ENCODE data around the gene SLC9A3. TPM values are rescaled to one million over a fixed set of nuclear protein-coding genes. Genes with fewer than 3 reads are reported as not detected.
"Not testable (repeated sequence)": the region's sequence is repeated elsewhere in the genome, so short reads cannot be mapped to it uniquely, and the experiment has no call there.

SLC9A3 gene
- total RNA-seq, 1 experiment from 2014 or later: 2.5 TPM

DNA sequence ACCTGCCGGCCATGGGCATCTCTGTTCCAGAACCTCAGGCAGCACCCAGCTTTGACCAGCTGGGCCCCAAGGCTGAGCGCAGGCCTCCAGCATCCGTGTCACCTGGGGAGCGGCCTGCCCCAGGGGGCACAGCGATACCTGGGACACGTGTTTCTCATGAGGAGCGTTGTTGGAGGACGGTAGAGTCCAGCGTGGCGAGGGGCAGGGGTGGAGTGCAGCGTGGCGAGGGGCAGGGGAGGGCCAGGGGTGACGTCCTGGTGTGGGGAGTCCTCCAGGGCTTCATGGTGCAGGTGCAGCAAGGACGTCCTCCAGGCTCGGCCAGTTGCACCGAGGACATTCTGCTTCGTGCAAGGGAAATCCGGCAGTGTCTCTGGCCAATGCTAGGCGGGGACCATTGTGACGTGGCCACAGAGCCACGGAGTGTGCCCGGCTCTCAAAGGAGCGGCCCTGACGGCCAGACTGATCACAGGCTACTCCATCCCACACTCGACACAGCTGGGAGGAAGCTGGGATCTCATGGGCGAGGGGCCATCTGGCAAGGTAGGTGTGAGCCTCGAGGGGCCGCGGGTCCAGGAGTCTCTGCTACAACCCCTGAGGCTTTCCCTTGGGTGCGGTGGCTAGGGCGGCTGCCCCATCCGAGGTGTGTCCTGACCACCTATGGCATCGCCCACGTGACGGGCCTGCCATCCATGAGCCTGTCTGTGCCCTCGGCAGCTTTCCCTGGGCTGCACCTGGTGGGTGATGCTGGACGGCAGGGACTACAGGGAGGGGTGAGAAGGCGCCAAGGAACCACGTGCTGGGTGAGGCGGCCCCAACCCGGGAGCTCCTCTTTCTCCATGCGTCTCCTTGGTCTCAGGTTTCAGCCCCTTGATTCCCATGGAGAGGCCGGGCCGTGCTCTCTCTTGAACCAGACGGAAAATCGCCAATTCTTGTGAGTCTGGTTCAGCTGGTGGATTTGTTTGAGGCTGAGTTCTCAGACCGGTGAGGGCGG is 33.8 kb downstream of the SLC9A3 start:
- H3K4me1 ChIP-seq: peaks cover 3% of the 10 kb centered on the region; the same call in 1 of the 2 replicates
- no peak for DNase-seq
- H3K27me3 ChIP-seq: peaks cover 3% of the 10 kb centered on the region; the same call in 1 of the 2 replicates
- no peaks in the 10 kb centered on the region for H3K36me3 ChIP-seq
- no peaks in the 10 kb centered on the region for H3K9me3 ChIP-seq (replicated peaks)
- no peak overlapping the region for H3K4me3 ChIP-seq
- H3K27ac ChIP-seq: no peak overlapping the region

DNA sequence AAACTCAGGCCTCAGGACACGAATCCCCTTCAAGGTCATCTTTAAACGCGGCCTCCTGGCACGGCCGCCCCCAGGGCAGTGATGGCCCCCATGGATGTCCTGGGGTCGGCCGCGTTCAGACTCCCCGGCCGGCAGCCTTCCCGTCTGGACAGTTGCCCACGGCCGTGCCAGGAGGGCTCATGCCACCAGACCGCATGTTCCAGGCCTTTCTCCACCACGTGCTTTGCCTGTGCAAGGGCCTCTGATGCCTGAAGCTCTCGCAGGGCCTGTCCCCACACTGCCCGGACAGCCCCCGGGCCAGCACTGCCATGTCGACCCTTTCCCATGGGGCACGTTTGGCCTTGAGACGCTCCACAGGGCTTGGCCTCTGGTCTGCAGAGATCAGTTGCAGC is 34.6 kb downstream of the SLC9A3 start:
- DNase-seq: no peak
- Histone ChIP-seq H3K4me3 (no peak overlapping the region), H3K4me1 (peaks cover 9% of the 10 kb centered on the region; the same call in 1 of the 2 replicates), H3K27ac (no peak overlapping the region; the same call in 1 of the 2 replicates), H3K36me3 (no peaks in the 10 kb centered on the region), H3K27me3 (peaks cover 3% of the 10 kb centered on the region; the same call in 1 of the 2 replicates), H3K9me3 (replicated peaks) (no peaks in the 10 kb centered on the region)

DNA sequence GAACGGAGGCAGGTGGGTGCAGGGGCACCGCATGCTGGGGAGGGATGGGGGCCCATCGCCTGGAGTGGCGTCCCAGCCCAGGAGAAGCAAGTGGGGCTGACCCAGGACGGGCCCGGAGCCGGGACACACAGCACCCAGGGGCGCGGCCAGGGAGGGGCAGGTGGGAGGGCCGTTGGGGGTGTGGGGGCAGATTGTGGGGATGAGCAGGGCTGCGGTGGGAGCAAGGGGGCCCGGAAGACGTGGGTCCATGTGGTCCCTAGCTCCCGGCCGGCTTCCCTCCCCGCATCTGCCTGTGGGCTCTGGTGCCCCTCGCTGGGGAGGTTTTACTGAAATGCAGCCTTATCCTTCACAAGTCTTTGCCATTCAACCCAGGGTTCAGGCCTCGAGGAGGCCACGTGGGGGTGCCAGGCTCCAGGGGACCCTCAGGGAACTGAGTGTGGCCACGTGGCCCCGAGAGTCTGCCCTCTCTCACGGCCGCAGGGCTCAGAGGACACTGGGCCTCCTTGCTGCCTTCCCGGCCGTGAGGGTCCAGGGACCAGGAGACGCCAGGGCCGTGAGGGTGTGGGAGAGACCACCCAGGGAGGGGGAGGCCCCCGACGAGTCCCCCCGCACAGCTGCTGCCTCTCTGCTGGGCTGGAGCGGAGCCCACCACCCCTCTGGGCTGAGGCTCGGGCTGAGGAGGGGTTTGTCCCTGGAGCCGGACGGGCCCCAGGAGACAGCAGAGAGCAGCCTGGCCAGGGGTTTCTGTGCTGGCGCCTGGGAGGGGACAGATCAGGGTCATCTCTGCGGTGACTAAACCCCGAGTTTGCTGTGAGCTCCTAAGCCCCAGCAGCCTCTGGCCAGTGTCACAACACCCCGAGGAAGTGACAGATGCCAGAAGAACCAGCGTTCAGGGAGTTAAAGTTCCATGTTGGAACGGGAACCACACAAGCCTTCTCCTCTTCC is 35.2 kb downstream of the SLC9A3 start:
- no peaks in the 10 kb centered on the region for H3K36me3 ChIP-seq
- peak; percentile 47 to 60 for DNase-seq
- H3K27me3 ChIP-seq: peaks cover 3% of the 10 kb centered on the region; the same call in 1 of the 2 replicates
- H3K4me1 ChIP-seq: peaks cover 11% of the 10 kb centered on the region; the same call in 1 of the 2 replicates
- no peak overlapping the region for H3K4me3 ChIP-seq
- no peaks in the 10 kb centered on the region for H3K9me3 ChIP-seq (replicated peaks)
- H3K27ac ChIP-seq: no peak overlapping the region; the same call in 1 of the 2 replicates

DNA sequence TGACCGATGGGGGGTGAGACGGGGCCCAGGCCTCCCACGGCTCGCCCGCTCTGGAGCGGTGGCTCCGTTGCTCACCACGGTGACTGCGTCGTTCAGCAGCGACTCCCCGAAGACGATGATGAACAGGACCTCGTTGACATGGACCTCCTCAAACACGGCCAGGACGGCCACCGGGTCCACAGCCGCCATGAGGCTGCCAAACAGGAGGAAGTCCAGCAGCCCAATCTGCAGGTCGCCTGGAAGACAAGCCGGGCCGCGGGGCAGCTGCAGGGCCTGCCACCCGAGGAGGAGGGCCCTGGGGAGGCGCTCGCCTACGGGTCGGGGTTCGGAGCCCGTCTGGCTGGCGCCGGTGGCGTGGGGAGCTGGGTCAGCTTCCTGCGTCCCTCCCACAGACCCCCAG is 36.0 kb downstream of the SLC9A3 start:
- no peaks in the 10 kb centered on the region for H3K9me3 ChIP-seq (replicated peaks)
- H3K4me1 ChIP-seq: peaks cover 11% of the 10 kb centered on the region; the same call in 1 of the 2 replicates
- no peak for DNase-seq
- no peak overlapping the region for H3K27ac ChIP-seq
- no peak overlapping the region for H3K4me3 ChIP-seq
- H3K36me3 ChIP-seq: no peaks in the 10 kb centered on the region
- H3K27me3 ChIP-seq: no peaks in the 10 kb centered on the region; the same call in 1 of the 2 replicates

DNA sequence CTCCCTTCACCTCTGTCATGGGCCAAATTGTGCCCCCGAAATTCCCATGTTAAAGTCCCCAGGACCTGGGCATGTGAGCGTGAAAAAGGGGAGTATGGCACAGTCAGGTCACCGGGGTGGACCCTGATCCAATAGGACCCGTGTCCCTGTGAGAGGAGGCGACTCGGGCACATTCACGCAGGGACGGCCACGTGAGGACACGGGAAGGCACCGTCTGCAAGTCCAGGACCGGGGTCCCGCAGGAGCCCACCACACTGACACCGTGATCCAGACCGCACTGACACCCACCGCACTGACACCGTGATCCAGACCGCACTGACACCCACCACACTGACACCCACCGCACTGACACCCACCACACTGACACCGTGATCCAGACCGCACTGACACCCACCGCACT is 37.7 kb downstream of the SLC9A3 start:
- H3K4me1 ChIP-seq: peaks cover 11% of the 10 kb centered on the region; the same call in 1 of the 2 replicates
- not testable (repeated sequence) for H3K36me3 ChIP-seq; DNase-seq; H3K27ac ChIP-seq; H3K4me3 ChIP-seq; H3K9me3 ChIP-seq (replicated peaks); H3K27me3 ChIP-seq

DNA sequence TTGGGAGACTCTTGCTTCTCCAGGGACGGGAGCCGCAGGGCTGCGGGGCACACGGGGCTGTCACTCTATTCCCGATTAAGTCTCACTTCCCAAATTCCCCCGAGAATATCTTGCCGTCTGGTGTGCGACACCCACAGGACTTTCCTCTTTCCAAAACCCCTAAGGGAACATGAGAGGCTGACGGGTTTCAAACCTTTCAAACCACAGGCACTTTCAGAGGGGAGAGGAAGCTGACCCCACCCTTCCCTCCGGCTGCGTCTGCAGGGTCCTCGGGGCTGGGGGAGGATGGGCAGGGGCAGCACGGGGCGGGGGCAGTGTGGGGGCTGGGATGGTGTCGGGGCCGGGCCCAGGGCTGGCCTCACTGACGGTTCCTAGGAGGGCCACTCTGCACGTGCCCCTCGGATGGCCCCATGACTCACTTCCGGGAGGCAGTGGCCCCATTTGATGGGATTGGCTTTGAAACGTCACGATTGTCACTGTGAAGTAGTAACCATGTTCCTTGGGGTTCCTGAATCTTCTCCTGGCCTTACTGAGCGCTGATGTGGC is 38.2 kb downstream of the SLC9A3 start:
- Histone ChIP-seq H3K27ac (peak overlapping the region; percentile 70), H3K4me1 (peaks cover 11% of the 10 kb centered on the region; the same call in 1 of the 2 replicates), H3K36me3 (no peaks in the 10 kb centered on the region), H3K27me3 (no peaks in the 10 kb centered on the region), H3K9me3 (replicated peaks) (no peaks in the 10 kb centered on the region), H3K4me3 (no peak overlapping the region)
- DNase-seq: peak in 1 of 2 experiments; percentile 64

DNA sequence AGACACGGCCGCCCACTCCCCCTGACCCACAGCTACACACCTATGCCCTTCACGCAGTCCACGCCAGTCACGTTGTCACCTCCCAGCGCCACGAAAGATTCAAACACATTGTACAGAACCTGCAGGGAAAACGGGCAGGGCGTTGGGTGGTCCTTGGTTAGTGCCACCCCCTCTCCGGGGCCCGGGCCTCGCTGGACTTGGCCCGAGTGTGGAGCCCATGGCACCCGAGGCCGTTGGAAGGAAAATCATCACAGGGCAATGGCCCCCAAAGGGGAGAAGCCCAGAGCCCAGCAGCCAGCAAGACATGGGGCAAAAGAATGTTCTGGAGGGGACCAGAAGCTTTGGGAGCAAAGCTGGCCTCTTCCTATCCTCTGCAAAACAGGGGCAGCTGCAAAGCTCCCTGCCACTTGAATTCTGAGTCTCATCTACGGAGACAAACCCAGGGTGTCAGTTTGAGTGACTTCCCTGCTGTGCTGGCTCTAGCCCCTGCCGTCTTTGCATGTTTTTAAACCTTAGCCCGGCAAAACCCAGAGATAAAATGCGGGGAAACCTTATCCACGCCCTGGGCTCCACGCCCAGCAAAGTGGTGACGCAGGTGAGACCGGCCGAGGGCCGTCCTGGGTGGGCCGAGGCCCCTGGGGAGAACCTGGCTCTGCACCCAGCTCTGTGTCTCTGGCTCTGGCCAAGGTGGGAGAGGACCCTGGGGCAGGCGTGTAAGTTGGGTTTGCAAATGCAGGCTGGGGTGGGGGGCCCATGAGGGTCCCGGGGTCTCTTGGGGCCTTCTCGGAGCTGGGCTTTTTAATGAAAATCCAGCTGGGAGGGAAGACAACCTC is 38.9 kb downstream of the SLC9A3 start:
- no peak overlapping the region for H3K4me3 ChIP-seq
- H3K27ac ChIP-seq: peak overlapping the region; percentile 70
- peak; percentile 65 to 74 for DNase-seq
- no peaks in the 10 kb centered on the region for H3K9me3 ChIP-seq (replicated peaks)
- no peaks in the 10 kb centered on the region for H3K27me3 ChIP-seq
- H3K4me1 ChIP-seq: peaks cover 11% of the 10 kb centered on the region; the same call in 1 of the 2 replicates
- H3K36me3 ChIP-seq: no peaks in the 10 kb centered on the region

DNA sequence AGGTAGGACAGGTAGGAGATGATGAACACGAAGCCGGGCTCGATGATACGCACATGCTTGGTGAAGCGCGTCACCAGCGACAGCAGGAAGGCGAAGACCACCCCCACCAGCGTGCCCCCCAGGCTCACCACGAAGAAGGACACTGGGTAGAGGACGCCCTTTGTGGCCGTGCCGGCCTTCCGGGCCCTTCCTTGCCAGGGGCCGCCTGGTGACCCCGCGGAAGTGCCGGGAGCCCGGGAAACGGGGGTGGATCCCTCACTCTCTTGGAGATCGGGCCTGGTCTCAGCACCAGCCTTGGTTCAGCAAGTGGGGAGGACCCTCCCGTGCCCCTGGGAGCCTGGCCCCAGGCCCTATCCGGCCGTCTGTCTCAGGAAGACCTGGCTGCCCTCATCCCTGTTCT is 39.7 kb downstream of the SLC9A3 start:
- H3K27me3 ChIP-seq: no peaks in the 10 kb centered on the region
- no peaks in the 10 kb centered on the region for H3K9me3 ChIP-seq (replicated peaks)
- H3K4me3 ChIP-seq: no peak overlapping the region
- H3K27ac ChIP-seq: peak overlapping the region; percentile 70
- no peak for DNase-seq
- H3K36me3 ChIP-seq: no peaks in the 10 kb centered on the region
- H3K4me1 ChIP-seq: peaks cover 11% of the 10 kb centered on the region; the same call in 1 of the 2 replicates

DNA sequence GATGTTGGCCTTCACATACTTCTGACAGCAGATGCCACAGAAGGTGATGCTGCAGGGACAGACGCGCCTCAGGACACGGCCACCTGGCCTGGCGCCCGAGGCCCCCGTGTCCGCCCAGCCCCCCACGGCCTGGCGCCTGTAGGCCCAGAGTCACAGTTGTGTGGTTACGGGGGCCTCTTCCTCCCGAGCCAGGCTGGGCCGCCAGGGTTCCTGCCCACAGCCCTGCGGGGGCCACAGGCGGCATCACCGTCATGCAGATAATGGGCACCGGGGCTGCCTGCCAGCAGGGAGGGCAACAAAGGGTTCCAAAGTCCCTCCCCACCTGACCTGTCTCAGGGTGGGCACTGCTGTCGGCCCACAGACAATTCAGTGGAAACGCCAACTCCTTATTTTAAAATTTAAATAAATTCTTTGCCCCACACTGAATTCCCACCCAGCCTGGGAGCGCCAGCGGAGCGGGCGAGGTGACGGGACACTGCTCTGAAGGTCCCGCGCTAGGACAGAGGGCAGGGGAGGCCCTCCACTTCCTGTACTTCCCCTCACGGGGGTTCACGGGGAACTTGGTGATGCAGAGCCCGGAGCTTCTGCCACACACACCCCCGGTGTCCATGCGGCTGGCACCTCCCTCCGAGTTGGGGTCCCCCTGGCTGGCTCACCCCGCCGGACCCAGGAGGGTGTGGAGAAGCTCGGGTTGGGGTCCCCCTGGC is 40.7 kb downstream of the SLC9A3 start:
- Histone ChIP-seq H3K27me3 (no peaks in the 10 kb centered on the region), H3K36me3 (no peaks in the 10 kb centered on the region), H3K4me3 (no peak overlapping the region), H3K4me1 (peaks cover 11% of the 10 kb centered on the region; the same call in 1 of the 2 replicates), H3K27ac (no peak overlapping the region), H3K9me3 (replicated peaks) (no peaks in the 10 kb centered on the region)
- DNase-seq: no peak

DNA sequence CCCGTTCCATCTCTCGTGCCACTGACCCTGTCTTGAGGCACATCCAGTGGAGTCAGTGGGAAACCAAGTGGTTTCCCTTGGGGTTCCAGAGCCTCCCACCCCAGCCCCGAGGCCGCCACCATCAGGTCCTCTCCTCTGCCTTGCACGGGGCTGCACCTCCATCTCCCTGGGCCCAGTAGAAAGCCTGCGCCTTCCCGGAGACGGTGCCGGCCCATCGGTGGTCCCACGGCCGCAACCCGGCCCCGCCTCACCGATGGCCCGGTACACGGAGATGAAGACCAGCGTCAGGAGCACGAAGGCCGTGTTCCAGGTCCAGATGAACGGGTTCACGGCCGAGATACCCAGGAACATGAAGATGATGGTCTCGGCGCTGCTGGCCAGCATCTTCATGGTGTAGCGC is 41.2 kb downstream of the SLC9A3 start:
- Histone ChIP-seq H3K27me3 (no peaks in the 10 kb centered on the region), H3K36me3 (no peaks in the 10 kb centered on the region), H3K4me1 (peaks cover 11% of the 10 kb centered on the region; the same call in 1 of the 2 replicates), H3K9me3 (replicated peaks) (no peaks in the 10 kb centered on the region), H3K27ac (no peak overlapping the region), H3K4me3 (no peak overlapping the region)
- DNase-seq: no peak

DNA sequence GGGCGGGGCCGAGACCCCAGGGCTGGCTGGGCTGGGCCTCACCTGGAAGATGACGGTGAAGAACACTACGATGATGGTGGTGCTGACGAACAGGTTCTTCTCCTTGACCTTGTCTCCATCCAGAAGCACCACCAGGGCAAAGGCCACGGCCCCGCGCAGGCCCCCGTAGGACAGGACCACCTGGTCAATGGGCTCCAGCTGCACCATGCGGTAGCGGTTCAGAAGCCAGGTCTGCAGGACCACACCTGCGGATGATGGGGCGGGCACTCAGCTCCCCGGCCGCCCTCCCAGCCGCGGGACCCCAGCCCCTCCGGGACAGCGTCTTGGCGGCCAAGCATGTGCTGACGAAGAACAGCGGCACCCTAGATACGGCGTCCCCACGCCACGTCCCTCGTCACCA is 41.7 kb downstream of the SLC9A3 start:
- Histone ChIP-seq H3K27me3 (no peaks in the 10 kb centered on the region), H3K4me3 (no peak overlapping the region), H3K36me3 (no peaks in the 10 kb centered on the region), H3K9me3 (replicated peaks) (no peaks in the 10 kb centered on the region), H3K27ac (no peak overlapping the region), H3K4me1 (peaks cover 11% of the 10 kb centered on the region; the same call in 1 of the 2 replicates)
- DNase-seq: no peak

DNA sequence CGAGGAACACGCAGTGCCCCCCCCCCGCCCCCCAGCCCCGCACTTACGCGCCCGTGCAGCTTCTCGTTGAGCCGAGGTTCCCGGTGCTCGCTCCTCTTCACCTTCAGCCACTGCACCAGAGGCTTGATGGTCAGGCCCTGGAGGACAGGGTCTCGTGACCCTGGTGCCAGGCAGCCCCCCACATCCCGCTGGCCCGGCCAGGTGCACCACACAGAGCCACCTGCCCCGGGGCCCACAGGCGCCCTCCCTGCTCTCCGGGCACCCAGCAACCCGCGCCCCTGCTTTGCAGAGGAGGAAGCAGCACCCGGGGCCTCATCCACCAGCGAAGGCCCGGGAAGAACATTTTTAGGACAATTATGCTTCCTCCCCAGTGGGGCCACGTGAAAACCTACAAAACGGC is 42.2 kb downstream of the SLC9A3 start:
- Histone ChIP-seq H3K36me3 (no peaks in the 10 kb centered on the region), H3K4me3 (no peak overlapping the region), H3K9me3 (replicated peaks) (no peaks in the 10 kb centered on the region), H3K27me3 (no peaks in the 10 kb centered on the region), H3K4me1 (peaks cover 11% of the 10 kb centered on the region; the same call in 1 of the 2 replicates), H3K27ac (no peak overlapping the region)
- no peak for DNase-seq

DNA sequence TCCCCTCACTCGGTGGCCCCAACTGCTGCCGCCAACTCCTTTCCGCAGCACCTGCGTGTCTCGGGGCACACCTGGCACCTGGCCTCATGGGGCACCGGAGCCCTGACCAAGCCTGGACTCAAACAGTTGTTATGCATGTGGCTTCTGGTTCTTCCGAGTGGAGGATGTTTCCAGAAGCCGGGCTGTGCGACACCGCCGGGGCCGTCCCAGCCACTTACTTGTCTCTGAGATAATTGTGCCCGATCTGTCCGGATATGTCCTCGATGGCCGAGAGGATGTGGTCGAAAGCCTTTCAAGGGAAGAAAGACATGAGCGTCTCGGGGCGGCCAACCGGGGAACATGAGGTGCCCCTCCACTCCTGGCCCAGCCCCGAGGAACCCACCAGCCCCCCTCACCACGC is 42.9 kb downstream of the SLC9A3 start:
- H3K36me3 ChIP-seq: no peaks in the 10 kb centered on the region
- H3K27me3 ChIP-seq: no peaks in the 10 kb centered on the region
- no peaks in the 10 kb centered on the region for H3K9me3 ChIP-seq (replicated peaks)
- H3K27ac ChIP-seq: no peak overlapping the region
- H3K4me3 ChIP-seq: no peak overlapping the region
- peaks cover 11% of the 10 kb centered on the region; the same call in 1 of the 2 replicates for H3K4me1 ChIP-seq
- DNase-seq: no peak

Data from SJCRH30 (cell line).